Endothelial cell of umbilical vein (primary cell): ENCODE data around the gene DGKH. TPM values are rescaled to one million over a fixed set of nuclear protein-coding genes. Genes with fewer than 3 reads are reported as not detected.
A peak's percentile ranks its signal among the peaks of the same experiment; 100 is the strongest.

Source experiments
- BruUV-seq: library from RNA; stranded (reverse); fragments of 400-500 nt; replicated peaks from 2 replicates; lab custom pipeline; 2021; lab: Mats Ljungman, UMichigan
- CTCF ChIA-PET: fragments of 300-600, 350-600 bp; sonication (Branson Sonifier 250); formaldehyde crosslinking; loops from one replicate; lab custom pipeline; 2021; ENCODE audit warnings: antibody characterized with exemption, inconsistent platforms; lab: Charles Lee
- POLR2A ChIA-PET: fragments of 300-600, 350-600 bp; sonication (Branson Sonifier 250); formaldehyde crosslinking; loops from one replicate; lab custom pipeline; 2021; ENCODE audit warnings: antibody characterized with exemption, inconsistent platforms; lab: Charles Lee
- DNase-seq: peaks from one replicate; pipeline ENCODE4 v3.0.0-alpha.2; 2011; ENCODE audit warnings: low read depth, low spot score
- FAIRE-seq: peaks from 2 replicates; lab custom pipeline; 2011; peaks lifted over from hg19 to GRCh38; lab: Jason Lieb, UNC
- H2AFZ ChIP-seq: 2 replicates; pipeline ENCODE4 v1.6.0; 2012; ENCODE audit warnings: low read depth, low read length, control low read depth, inconsistent platforms
- H3K27ac ChIP-seq: 2 replicates; pipeline ENCODE4 v1.5.1; 2011; ENCODE audit warnings: low read depth, mild to moderate bottlenecking, control low read depth, low read length, moderate library complexity; ENCODE audit not compliant: insufficient read depth
- H3K27me3 ChIP-seq, 2 experiments: 2 replicates each; pipeline versions ENCODE4 v1.6.0 to v1.6.1; 2011; ENCODE audit warnings: low read length in 2 of 2, mixed read lengths in 1 of 2; ENCODE audit not compliant: control insufficient read depth in 2 of 2, insufficient read depth in 2 of 2
- H3K36me3 ChIP-seq, 2 experiments: 2 replicates in 1 of 2; 3 replicates in 1 of 2; pipeline ENCODE4 v1.5.1; 2011; ENCODE audit warnings: low read length in 2 of 2, mild to moderate bottlenecking in 1 of 2, moderate library complexity in 1 of 2; ENCODE audit not compliant: control insufficient read depth in 2 of 2, insufficient read depth in 2 of 2; ENCODE audit errors: extremely low read depth in 1 of 2
- H3K4me1 ChIP-seq: 3 replicates; pipeline ENCODE4 v1.5.1; 2011; ENCODE audit warnings: mild to moderate bottlenecking, low read length; ENCODE audit not compliant: control insufficient read depth, insufficient read depth; ENCODE audit errors: extremely low read depth
- H3K4me2 ChIP-seq: 2 replicates; pipeline ENCODE4 v1.6.1; 2011; ENCODE audit warnings: low read length, control low read depth, mixed read lengths; ENCODE audit not compliant: insufficient read depth
- H3K4me3 ChIP-seq, 3 experiments: fragments of 200-600 bp in 1 of 3; sonication (generic), shearing (Covaris generic) in 1 of 3; replicated peaks in 1 of 3; 2 replicates each; pipeline ENCODE4 v1.5.1; 2011 to 2016; ENCODE audit warnings: control low read depth in 3 of 3, low read length in 3 of 3, mild to moderate bottlenecking in 2 of 3, inconsistent platforms in 1 of 3, low read depth in 1 of 3, moderate library complexity in 1 of 3; ENCODE audit not compliant: insufficient read depth in 1 of 3
- H3K79me2 ChIP-seq: 2 replicates; pipeline ENCODE4 v1.6.0; 2012; ENCODE audit warnings: low read length, inconsistent platforms; ENCODE audit not compliant: control insufficient read depth, insufficient read depth
- H3K9ac ChIP-seq: replicated peaks from 2 replicates; pipeline ENCODE3; 2011; ENCODE audit warnings: low read length, control low read depth; ENCODE audit not compliant: insufficient read depth; ENCODE audit errors: extremely low read depth
- H3K9me1 ChIP-seq: replicated peaks from 3 replicates; pipeline ENCODE4 v1.6.0; 2011; ENCODE audit warnings: mild to moderate bottlenecking, low read length; ENCODE audit not compliant: control insufficient read depth, insufficient read depth; ENCODE audit errors: extremely low read depth
- H3K9me3 ChIP-seq: replicated peaks from 2 replicates; pipeline ENCODE4 v1.5.1; 2012; ENCODE audit warnings: low read length, inconsistent platforms; ENCODE audit not compliant: control insufficient read depth, insufficient read depth
- H4K20me1 ChIP-seq: replicated peaks from 2 replicates; pipeline ENCODE3; 2011; ENCODE audit warnings: mild to moderate bottlenecking, low read length; ENCODE audit not compliant: control insufficient read depth, insufficient read depth; ENCODE audit errors: extremely low read depth
- CTCF ChIP-seq, 2 donors: IDR thresholded peaks; 1 replicate in 1 of 2; 2 replicates in 1 of 2; pipeline ENCODE4 v1.5.1; 2011; ENCODE audit warnings: low read length in 2 of 2, mild to moderate bottlenecking in 2 of 2, moderate library complexity in 2 of 2, control low read depth in 1 of 2, inconsistent platforms in 1 of 2, low read depth in 1 of 2; ENCODE audit not compliant: insufficient read depth in 1 of 2; ENCODE audit errors: extremely low read depth in 1 of 2
- EZH2 ChIP-seq: IDR thresholded peaks from 2 replicates; pipeline ENCODE4 v1.6.1; 2012; ENCODE audit warnings: borderline replicate concordance, low read depth, mild to moderate bottlenecking, moderate library complexity, low read length, inconsistent platforms; ENCODE audit not compliant: severe bottlenecking
- FOS ChIP-seq: IDR thresholded peaks from 2 replicates; pipeline ENCODE4 v1.6.1; 2011; ENCODE audit warnings: mild to moderate bottlenecking, low read length, moderate library complexity, borderline replicate concordance; ENCODE audit not compliant: insufficient read depth
- GATA2 ChIP-seq: IDR thresholded peaks from 2 replicates; pipeline ENCODE4 v1.7.0; 2011; ENCODE audit warnings: low read depth, mild to moderate bottlenecking, moderate library complexity, mixed read lengths, low read length; ENCODE audit not compliant: insufficient read length, insufficient read depth
- JUN ChIP-seq: IDR thresholded peaks from 2 replicates; pipeline ENCODE4 v1.6.1; 2011; ENCODE audit warnings: borderline replicate concordance, low read depth; ENCODE audit not compliant: insufficient read length, insufficient read depth
- MYC ChIP-seq: IDR thresholded peaks from one replicate; pipeline ENCODE4 v1.6.1; 2011; ENCODE audit warnings: mild to moderate bottlenecking, low read depth, low read length
- POLR2A ChIP-seq: IDR thresholded peaks from 2 replicates; pipeline ENCODE4 v1.6.1; 2012; ENCODE audit warnings: low read depth, mild to moderate bottlenecking, control low read depth, low read length
- POLR2AphosphoS5 ChIP-seq: IDR thresholded peaks from 2 replicates; pipeline ENCODE4 v1.6.1; 2012; ENCODE audit warnings: low read depth, mild to moderate bottlenecking, control low read depth, low read length, moderate library complexity; ENCODE audit not compliant: insufficient read depth
- dilution Hi-C: fragments of 300-500 bp; cut with MboI; formaldehyde crosslinking; loops from one replicate; pipeline ENCODE4 v1.15.0; 2019; ENCODE audit warnings: low sequenced_read_pairs; ENCODE audit not compliant: extremely low pct_ligation_motif_present
- intact Hi-C: fragments of 100-400 bp; cut with micrococcal nuclease; formaldehyde crosslinking; loops from one replicate; pipeline ENCODE4 v1.10.0; 2022
- polyA plus RNA-seq, 4 experiments: library from polyadenylated mRNA; depleted of rRNA in 3 of 4; stranded (reverse) in 3 of 4; unstranded in 1 of 4; fragments of >200 nt; gene quantifications; 2 replicates each; pipeline versions ENCODE4 v1.2.1 to v1.2.3, GENCODE V29; 2011 to 2012; ENCODE audit warnings: missing spikeins in 1 of 4
- total RNA-seq: library from RNA; stranded (reverse); gene quantifications from 2 replicates; pipeline ENCODE4 v1.2.3, GENCODE V29; 2021
- TF ChIP-seq, protein P1 (sequence below): IDR thresholded peaks from 2 replicates; pipeline ENCODE4 v1.6.1; 2011; ENCODE audit not compliant: insufficient read depth, insufficient read length

The DGKH gene
- total and polyA plus RNA-seq, 2 donors (not counting 3 experiments of a cell fraction or from before 2014, with no cell fraction given): 4.1 to 30.1 TPM

GRCh38 chr13:42101821-42102585, 53.6 kb downstream of the DGKH start:
- H3K9me3 ChIP-seq: no peaks in the 10 kb centered on the region
- DNase-seq (peak; percentile 47), FAIRE-seq (peak; percentile 74)
- H3K79me2 ChIP-seq: peaks cover 24% of the 10 kb centered on the region
- dilution Hi-C loops (loop anchor here (25.0 kb wide), 1 partner anchor 440 kb away; no protein-coding TSS in a partner anchor), intact Hi-C loops (no loop called here)
- POLR2A ChIA-PET: no interaction called here
- BruUV-seq: no TSS peak
- no peak overlapping the region for H3K4me3 ChIP-seq
- H2AFZ ChIP-seq: no peak overlapping the region
- no peak for TF ChIP-seq POLR2A
- TF ChIP-seq, protein P1, sequence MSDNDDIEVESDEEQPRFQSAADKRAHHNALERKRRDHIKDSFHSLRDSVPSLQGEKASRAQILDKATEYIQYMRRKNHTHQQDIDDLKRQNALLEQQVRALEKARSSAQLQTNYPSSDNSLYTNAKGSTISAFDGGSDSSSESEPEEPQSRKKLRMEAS: no peak
- no peak for TF ChIP-seq FOS
- TF ChIP-seq MYC: no peak
- TF ChIP-seq GATA2: no peak
- no peak for TF ChIP-seq POLR2AphosphoS5
- TF ChIP-seq JUN: no peak
- no peak for TF ChIP-seq EZH2
- no peak for TF ChIP-seq CTCF (IDR thresholded peaks at IDR 0.05; ENCODE audit: extremely low read depth in 1 of 2, insufficient read depth in 1 of 2, low read depth in 1 of 2, low read length in 2 of 2)
- peak overlapping the region; percentile 16 for H3K4me2 ChIP-seq
- H3K9me1 ChIP-seq: no peaks in the 10 kb centered on the region
- no peaks in the 10 kb centered on the region for H4K20me1 ChIP-seq
- H3K27me3 ChIP-seq: no peaks in the 10 kb centered on the region
- no peak overlapping the region for H3K27ac ChIP-seq
- H3K9ac ChIP-seq: no peak overlapping the region
- peaks cover 12% of the 10 kb centered on the region for H3K4me1 ChIP-seq
- H3K36me3 ChIP-seq: no peaks in the 10 kb centered on the region
- CTCF ChIA-PET: interaction anchor here (0.7 to 15.3 kb wide), 5 partner anchors 8 to 449 kb away, joined by 3 to 221 read pairs (median 3); no protein-coding TSS in a partner anchor
